ENCODE data around the gene FBXL4. TPM values are rescaled to one million over a fixed set of nuclear protein-coding genes. Genes with fewer than 3 reads are reported as not detected.

Gene FBXL4
- total RNA-seq, 6 experiments from 2014 or later = 7.2 to 13.2 (median 11.3) TPM

GRCh38 chr6:98977671-98978292 lies 30.0 kb upstream of the FBXL4 start:
- no peak overlapping the region for H3K27ac ChIP-seq
- intact Hi-C loops (cut with DNase I) = no loop called here
- 58% methylated on average over 2 of the region's 2 CpGs for WGBS (ENCODE audit: insufficient coverage, low coverage, low lambda C conversion rate, missing lambda C conversion rate)
- ATAC-seq (no peak), DNase-seq (no peak)
- H3K27me3 ChIP-seq = no peaks in the 10 kb centered on the region
- TF ChIP-seq POLR2A (IDR thresholded peaks at IDR 0.05) (no peak), CTCF (IDR thresholded peaks at IDR 0.05) (no peak)
- H3K4me1 ChIP-seq = no peaks in the 10 kb centered on the region
- H3K9me3 ChIP-seq = no peaks in the 10 kb centered on the region
- H3K36me3 ChIP-seq = no peaks in the 10 kb centered on the region
- H3K4me3 ChIP-seq = no peak overlapping the region

GRCh38 chr6:98976674-98977385 lies 29.1 kb upstream of the FBXL4 start:
- Histone ChIP-seq H3K9me3 (no peaks in the 10 kb centered on the region), H3K4me1 (no peaks in the 10 kb centered on the region), H3K36me3 (no peaks in the 10 kb centered on the region), H3K27ac (no peak overlapping the region), H3K27me3 (no peaks in the 10 kb centered on the region), H3K4me3 (no peak overlapping the region)
- DNase-seq = no peak
- TF ChIP-seq CTCF (IDR thresholded peaks at IDR 0.05) (no peak), POLR2A (IDR thresholded peaks at IDR 0.05) (no peak)
- WGBS (ENCODE audit: insufficient coverage, low coverage, low lambda C conversion rate, missing lambda C conversion rate) = 68% methylated on average over 4 of the region's 4 CpGs
- intact Hi-C loops (cut with DNase I) = no loop called here
- no peak for ATAC-seq

- Histone ChIP-seq H3K4me3 (no peak overlapping the region), H3K27me3 (no peaks in the 10 kb centered on the region), H3K27ac (no peak overlapping the region), H3K9me3 (no peaks in the 10 kb centered on the region), H3K36me3 (no peaks in the 10 kb centered on the region), H3K4me1 (no peaks in the 10 kb centered on the region)
- no peak for DNase-seq
- intact Hi-C loops (cut with DNase I) = no loop called here
- TF ChIP-seq POLR2A (IDR thresholded peaks at IDR 0.05) = no peak
- no peak for TF ChIP-seq CTCF (IDR thresholded peaks at IDR 0.05)
- ATAC-seq = no peak
- 85% methylated on average over 2 of the region's 2 CpGs for WGBS (ENCODE audit: insufficient coverage, low coverage, low lambda C conversion rate, missing lambda C conversion rate)
Measured at GRCh38 chr6:98975421-98975820, 27.7 kb upstream of the FBXL4 start.

GRCh38 chr6:98974309-98974708 lies 26.6 kb upstream of the FBXL4 start:
- Histone ChIP-seq H3K36me3 (no peaks in the 10 kb centered on the region), H3K27ac (no peak overlapping the region), H3K9me3 (no peaks in the 10 kb centered on the region), H3K4me1 (no peaks in the 10 kb centered on the region), H3K27me3 (no peaks in the 10 kb centered on the region), H3K4me3 (no peak overlapping the region)
- intact Hi-C loops (cut with DNase I) = no loop called here
- TF ChIP-seq POLR2A (IDR thresholded peaks at IDR 0.05) (no peak), CTCF (IDR thresholded peaks at IDR 0.05) (no peak)
- ATAC-seq (no peak), DNase-seq (no peak)
